GM19099 (cell line): ENCODE measurements around the gene COL11A2.

ENCODE experiments used
- POLR2A ChIP-seq: IDR thresholded peaks from 3 replicates; pipeline ENCODE4 v1.6.1; 2011; ENCODE audit warnings: low read depth; ENCODE audit not compliant: insufficient read length; ENCODE audit errors: extremely low read depth

Gene COL11A2

GRCh38 chr6:33161354-33162331 lies 30.6 kb downstream of the COL11A2 start:
- TF ChIP-seq POLR2A = peak; percentile 29

DNA sequence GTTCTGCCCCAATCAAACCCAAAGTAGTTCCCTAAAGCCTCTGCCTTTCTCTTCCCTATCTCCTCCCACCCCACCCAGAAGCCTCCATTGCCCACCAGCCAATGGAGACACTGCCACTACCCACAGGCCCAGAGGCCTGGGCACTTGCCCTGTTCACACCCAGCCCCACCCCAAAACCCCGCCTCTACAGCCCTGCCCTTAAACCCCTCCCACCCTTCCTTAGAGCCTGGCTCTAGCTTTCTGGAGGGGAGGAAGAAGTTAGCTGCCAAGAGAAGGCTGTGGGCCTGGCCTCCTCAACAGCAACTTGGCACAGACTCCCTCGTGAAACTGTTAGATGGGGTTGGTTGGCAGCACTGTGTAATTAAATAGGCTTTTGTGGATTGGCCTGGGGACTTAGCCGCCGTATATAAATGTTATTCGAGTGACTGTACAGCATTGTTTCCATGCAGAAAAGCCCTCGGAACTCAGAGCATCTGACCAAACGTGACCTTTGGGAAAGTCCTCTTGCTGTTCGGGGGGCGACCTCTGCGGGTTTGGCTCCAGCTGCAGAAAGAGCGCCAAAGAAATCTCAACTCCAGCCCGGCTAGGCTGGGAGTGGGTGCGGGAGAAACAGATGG lies 31.4 kb downstream of the COL11A2 start:
- no peak for TF ChIP-seq POLR2A

DNA sequence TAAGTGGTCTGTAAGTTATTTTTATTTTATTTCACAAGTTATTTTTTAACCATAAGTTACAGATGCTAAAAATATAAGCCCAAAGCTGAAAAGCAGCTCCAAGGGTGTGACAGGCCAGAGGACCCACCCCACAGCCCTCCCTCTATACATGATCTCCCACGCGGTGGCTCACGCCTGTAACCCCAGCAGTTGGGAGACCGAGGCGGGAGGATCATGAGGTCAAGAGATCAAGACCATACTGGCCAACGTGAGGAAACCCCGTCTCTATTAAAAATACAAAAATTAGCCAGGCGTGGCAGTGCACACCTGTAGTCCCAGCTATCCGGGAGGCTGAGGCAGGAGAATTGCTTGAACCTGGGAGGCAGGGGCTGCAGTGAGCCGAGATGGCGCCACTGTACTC lies 32.2 kb downstream of the COL11A2 start:
- no peak for TF ChIP-seq POLR2A

DNA sequence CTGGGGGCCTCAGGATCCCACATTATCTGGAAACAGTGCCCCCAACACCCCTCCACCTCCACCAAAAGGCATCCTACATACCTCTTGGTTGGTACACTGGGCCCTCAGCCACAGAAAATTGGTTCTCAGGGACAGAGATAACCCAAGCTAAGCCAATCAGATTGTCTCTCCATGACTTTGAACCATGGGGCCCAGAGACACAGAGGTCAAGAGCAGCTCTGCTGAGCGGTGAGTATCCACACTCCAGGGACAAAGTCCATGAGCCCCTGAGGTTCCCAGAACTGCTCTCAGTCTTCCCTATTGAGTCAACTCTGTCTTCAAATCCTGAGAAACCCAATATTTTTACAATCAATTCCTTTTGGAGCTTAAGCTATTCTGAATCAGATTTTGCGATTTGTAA lies 35.3 kb downstream of the COL11A2 start:
- no peak for TF ChIP-seq POLR2A

DNA sequence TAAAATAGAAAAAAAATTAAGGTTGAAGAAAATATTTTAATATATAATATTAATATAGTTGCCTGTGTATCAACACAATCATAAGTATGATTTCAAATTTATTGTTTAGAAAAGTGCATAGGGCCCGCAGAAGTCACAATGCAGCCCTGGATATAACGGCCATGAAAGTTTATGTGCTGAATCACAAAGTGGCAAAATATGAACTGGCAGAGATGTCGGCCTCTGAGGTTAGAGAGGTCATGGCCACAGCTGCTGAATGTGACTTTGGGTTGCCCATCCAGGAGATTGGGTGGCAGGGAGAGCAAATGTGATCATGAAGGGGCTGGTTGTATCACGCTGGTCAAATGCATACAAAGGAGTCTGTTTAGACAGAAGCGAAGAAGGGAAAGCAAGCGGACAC lies 35.7 kb downstream of the COL11A2 start:
- no peak for TF ChIP-seq POLR2A

DNA sequence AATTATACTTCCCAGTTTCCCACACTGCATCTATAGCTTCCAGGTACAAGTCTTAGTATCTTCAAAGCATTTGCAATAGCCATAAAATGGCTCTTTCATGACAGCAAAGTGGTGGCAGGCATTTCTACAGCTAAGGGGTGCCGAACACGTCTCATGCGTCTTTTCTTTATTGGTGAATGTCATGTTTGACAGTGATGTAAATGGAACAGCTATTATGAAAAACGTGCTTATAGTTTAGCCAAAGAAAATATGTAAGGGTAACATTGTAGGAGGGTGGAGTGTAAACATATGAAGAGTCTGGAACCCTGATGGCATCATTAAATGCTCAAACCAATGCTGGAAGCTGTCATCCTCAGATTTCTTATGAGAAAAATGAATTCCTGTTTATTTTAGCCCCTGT lies 37.9 kb downstream of the COL11A2 start:
- TF ChIP-seq POLR2A = no peak

DNA sequence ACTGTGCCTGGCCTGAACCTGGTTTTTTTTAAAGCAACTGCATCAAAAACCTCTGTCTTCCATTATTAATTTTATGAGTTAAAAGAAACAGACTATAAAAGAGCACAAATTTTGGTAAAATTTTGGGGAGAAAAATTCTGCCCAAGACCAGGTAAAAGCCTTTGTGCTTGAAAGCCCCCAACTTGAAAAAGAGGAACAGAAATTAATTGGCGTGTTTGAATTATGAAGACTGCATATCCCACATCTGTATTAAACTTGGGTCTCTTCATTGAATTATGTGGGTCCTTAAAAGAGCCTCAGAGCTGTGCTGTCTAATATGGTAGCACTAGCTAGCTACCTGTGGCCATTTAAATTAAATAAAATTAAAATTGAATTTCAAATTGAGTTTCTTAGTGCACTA lies 41.2 kb downstream of the COL11A2 start:
- no peak for TF ChIP-seq POLR2A

GRCh38 chr6:33147807-33148666 lies 44.2 kb downstream of the COL11A2 start:
- no peak for TF ChIP-seq POLR2A

GRCh38 chr6:33144373-33144772 lies 47.9 kb downstream of the COL11A2 start:
- no peak for TF ChIP-seq POLR2A

- no peak for TF ChIP-seq POLR2A
Measured at GRCh38 chr6:33143113-33143770, 49.0 kb downstream of the COL11A2 start.

GRCh38 chr6:33142501-33143070 lies 49.7 kb downstream of the COL11A2 start:
- no peak for TF ChIP-seq POLR2A

DNA sequence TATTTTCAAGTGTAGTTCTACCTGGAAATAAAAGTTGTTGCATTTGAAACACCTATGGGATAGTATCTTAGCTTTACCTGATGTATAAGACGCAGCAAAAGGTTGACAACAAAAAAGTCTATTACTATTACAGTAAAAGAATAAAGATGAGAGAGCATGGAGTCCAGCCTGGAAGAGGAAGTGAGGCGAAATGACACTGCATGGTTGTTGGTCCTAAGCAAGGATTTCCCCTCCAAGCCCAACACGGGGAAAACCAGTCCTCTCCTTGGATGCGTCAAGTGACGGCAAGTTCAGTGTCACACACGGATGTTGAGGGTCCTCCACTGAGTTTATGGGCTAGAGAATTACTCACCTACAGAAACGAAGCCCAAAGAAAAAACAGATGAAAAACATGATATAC lies 51.7 kb downstream of the COL11A2 start:
- no peak for TF ChIP-seq POLR2A

- TF ChIP-seq POLR2A = no peak
Measured at GRCh38 chr6:33139596-33140206, 52.6 kb downstream of the COL11A2 start.

GRCh38 chr6:33136310-33136900 lies 55.9 kb downstream of the COL11A2 start:
- TF ChIP-seq POLR2A = no peak
